Adrenal gland (tissue), 9 donors: ENCODE measurements around the gene MTCL3.

Experiments used
- DNase-seq, 7 donors: peaks; one replicate each; pipeline ENCODE4 v3.0.0-alpha.2; 2019 to 2020
- H3K27ac ChIP-seq, 5 donors: fragments of 200-600 bp; sonication (generic) in 4 of 5; 1 replicate in 3 of 5; 2 replicates in 2 of 5; pipeline versions ENCODE4 v1.5.1 to v1.8.0; 2016 to 2020; ENCODE audit warnings: mild to moderate bottlenecking in 1 of 5
- H3K27me3 ChIP-seq: fragments of 200-600 bp; 2 replicates; pipeline ENCODE4 v1.8.0; 2021
- H3K36me3 ChIP-seq, 2 donors: fragments of 200-600 bp; replicated peaks in 1 of 2; 1 replicate in 1 of 2; 2 replicates in 1 of 2; pipeline versions ENCODE4 v1.5.1 to v1.8.0; 2018 to 2022
- H3K4me1 ChIP-seq, 2 donors: fragments of 200-600 bp; replicated peaks in 1 of 2; 1 replicate in 1 of 2; 2 replicates in 1 of 2; pipeline versions ENCODE4 v1.5.1 to v1.8.0; 2018 to 2021
- H3K4me3 ChIP-seq, 4 donors: fragments of 200-600 bp; sonication (generic) in 3 of 4; one replicate each; pipeline ENCODE4 v1.5.1; 2016 to 2018
- H3K9me3 ChIP-seq, 3 donors: fragments of 200-600 bp; sonication (generic) in 1 of 3; replicated peaks in 1 of 3; 1 replicate in 2 of 3; 2 replicates in 1 of 3; pipeline versions ENCODE4 v1.5.1 to v1.8.0; 2016 to 2021
- CTCF ChIP-seq, 6 experiments: fragments of 450-650 bp in 4 of 6; fragments of 200-600 bp in 2 of 6; sonication (generic) in 1 of 6; IDR thresholded peaks; 1 replicate in 5 of 6; 2 replicates in 1 of 6; pipeline versions ENCODE4 v1.5.1 to v1.8.0; 2016 to 2021; ENCODE audit warnings: antibody characterized with exemption in 6 of 6, mild to moderate bottlenecking in 2 of 6, moderate library complexity in 1 of 6
- POLR2A ChIP-seq, 2 donors: fragments of 450-650 bp; IDR thresholded peaks; one replicate each; pipeline ENCODE4 v1.6.1; 2017; ENCODE audit warnings: antibody characterized with exemption in 2 of 2, mild to moderate bottlenecking in 2 of 2, moderate library complexity in 1 of 2
- WGBS, 4 donors: extraction: QIAGEN DNeasy Blood & Tissue Kit in 2 of 4; methylation state at CpG; one replicate each; pipeline versions ENCODE4 v1.1.5 to v1.1.7; 2013 to 2017; 5-methylcytosine and 5-hydroxymethylcytosine counted together
- intact Hi-C, 2 donors: fragments of 100-400 bp; cut with DNase I; formaldehyde crosslinking; loops; one replicate each; pipeline versions ENCODE4 v1.14.1 to v1.15.0; 2022 to 2023
- donor health status: healthy with polysubstance abuse.
- donor health status: Bipolar disorder and iron deficiency.
- donor health status: DM: yes; HTN: yes; CAD: no.
- donor health status: DM: no; HTN: no; CAD: no.
- donor health status: DM: no; HTN: no; CAD: no.

The MTCL3 gene

GRCh38 chr6:127518710-127519468, at the start of gene MTCL3:
MTCL3 (minus strand) TSS chr6:127519335.
- no peak within 1 kb of the TSS for H3K4me3 ChIP-seq
- intact Hi-C loops = loop anchor here in 1 of 2 donors (5.0 kb wide), 1 partner anchor 47 kb away; no protein-coding TSS in a partner anchor
- H3K27me3 ChIP-seq = peaks cover 18% of the 10 kb centered on the region
- TF ChIP-seq POLR2A (IDR thresholded peaks at IDR 0.05) (no peak), CTCF (IDR thresholded peaks at IDR 0.05) (no peak)
- no peaks in the 10 kb centered on the region for H3K36me3 ChIP-seq
- WGBS, 4 donors = 3 to 5% (median 5%) methylated on average over 31 to 42 of the region's 42 CpGs
- H3K9me3 ChIP-seq = no peaks in the 10 kb centered on the region
- peaks cover 11 to 17% of the 10 kb centered on the region in 2 donors for H3K4me1 ChIP-seq
- H3K27ac ChIP-seq = no peak within 1 kb of the TSS
- peak in 4 of 7 donors; percentile 22 to 75 (median 28) for DNase-seq

DNA sequence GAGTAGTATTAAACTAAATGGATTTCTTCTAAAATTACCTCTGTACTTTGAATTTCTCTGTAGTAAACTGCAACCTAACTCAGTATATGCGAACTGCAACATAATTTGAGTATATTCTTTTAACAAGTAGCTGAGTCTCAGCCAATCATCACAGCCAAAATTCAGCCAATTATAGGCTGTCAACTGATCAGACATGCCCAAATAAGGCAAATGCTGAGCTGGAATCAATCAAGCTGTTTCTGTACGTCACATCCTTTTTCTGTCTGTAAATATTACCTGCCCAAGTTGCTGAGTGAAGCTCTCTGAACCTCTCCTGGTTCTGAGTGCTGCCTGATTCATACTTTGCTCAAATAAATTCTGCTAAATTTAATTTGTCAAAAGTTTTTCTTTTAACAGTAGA, 48.3 kb upstream of the MTCL3 start:
- Histone ChIP-seq H3K4me3 (no peak overlapping the region), H3K4me1 (no peaks in the 10 kb centered on the region), H3K36me3 (no peaks in the 10 kb centered on the region), H3K27me3 (no peaks in the 10 kb centered on the region), H3K9me3 (no peaks in the 10 kb centered on the region), H3K27ac (no peak overlapping the region)
- WGBS, 4 donors = 47 to 64% (median 60%) methylated on average over 2 of the region's 2 CpGs
- no peak for TF ChIP-seq POLR2A (IDR thresholded peaks at IDR 0.05)
- TF ChIP-seq CTCF (IDR thresholded peaks at IDR 0.05) = no peak
- intact Hi-C loops = no loop called here
- no peak for DNase-seq

DNA sequence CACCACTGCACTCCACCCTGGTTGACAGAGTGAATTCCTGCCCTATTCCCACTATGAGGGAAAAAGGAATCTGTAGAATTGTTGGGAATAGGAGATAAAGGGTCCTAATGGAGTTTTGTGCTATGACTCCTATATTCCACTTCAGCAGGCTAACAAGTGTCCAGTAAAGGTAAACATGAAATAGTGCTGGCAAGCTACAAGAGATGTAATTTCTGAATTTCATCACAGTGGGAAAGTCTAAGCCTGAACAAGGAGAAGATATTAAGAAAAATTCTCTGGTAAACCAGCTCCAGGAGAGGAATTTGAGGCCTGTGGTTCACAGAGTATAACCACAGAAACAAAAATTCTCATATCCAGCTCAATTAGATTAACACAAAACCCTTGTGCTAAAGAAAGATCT, 47.5 kb upstream of the MTCL3 start:
- Histone ChIP-seq H3K9me3 (no peaks in the 10 kb centered on the region), H3K36me3 (no peaks in the 10 kb centered on the region), H3K4me3 (no peak overlapping the region), H3K4me1 (no peaks in the 10 kb centered on the region), H3K27ac (no peak overlapping the region), H3K27me3 (no peaks in the 10 kb centered on the region)
- DNase-seq = no peak
- intact Hi-C loops = no loop called here
- TF ChIP-seq CTCF (IDR thresholded peaks at IDR 0.05) (no peak), POLR2A (IDR thresholded peaks at IDR 0.05) (no peak)

- H3K27ac ChIP-seq = no peak overlapping the region
- H3K4me3 ChIP-seq = no peak overlapping the region
- H3K4me1 ChIP-seq = no peaks in the 10 kb centered on the region
- H3K9me3 ChIP-seq = no peaks in the 10 kb centered on the region
- intact Hi-C loops = no loop called here
- no peak for TF ChIP-seq POLR2A (IDR thresholded peaks at IDR 0.05)
- TF ChIP-seq CTCF (IDR thresholded peaks at IDR 0.05) = no peak
- H3K27me3 ChIP-seq = no peaks in the 10 kb centered on the region
- H3K36me3 ChIP-seq = no peaks in the 10 kb centered on the region
- DNase-seq = no peak
Observed at GRCh38 chr6:127566119-127566518, 47.0 kb upstream of the MTCL3 start.
